Skin of body (tissue), 3 donors: ENCODE measurements around the gene IGFL4. TPM values are rescaled to one million over a fixed set of nuclear protein-coding genes. Genes with fewer than 3 reads are reported as not detected.
A peak's percentile ranks its signal among the peaks of the same experiment; 100 is the strongest.

Experiments used
- DNase-seq: peaks from one replicate; lab custom pipeline; 2025; lab: John Stamatoyannopoulos, UW
- small RNA-seq: library from RNA; depleted of rRNA; stranded (forward); fragments of <200 nt; gene quantifications from one replicate; pipeline ENCODE3, GENCODE V24; 2014; ENCODE audit warnings: low replicate concordance
- total RNA-seq: library from RNA; depleted of rRNA; stranded (reverse); fragments of >200 nt; gene quantifications from one replicate; pipeline ENCODE4 v1.2.3, GENCODE V29; 2014

The IGFL4 gene
- total RNA-seq, 1 donor from 2014 or later = 4.7 TPM

GRCh38 chr19:45994998-45995714, 45.6 kb downstream of the IGFL4 start, which contains the start of gene CCDC61:
Gene CCDC61, plus strand, starts transcription at chr19:45995467. Its CDS starts 7,552 bp downstream, at chr19:46003019.
- peak; percentile 100 for DNase-seq

- no peak for DNase-seq
Measured at GRCh38 chr19:45994456-45994997, 46.3 kb downstream of the IGFL4 start.

- DNase-seq = no peak
Measured at GRCh38 chr19:45990113-45990728, 50.6 kb downstream of the IGFL4 start.

Small RNA genes lying within 50 kb of the gene (small RNA-seq; reads per million reads assigned to genes)
- gene MIR769 = 156 reads per million, percentile 97 among the genes with 10 or more reads in this experiment

Other genes with a start within 250 kb of the IGFL4 start
- gene DMWD, start 248.2 kb downstream of the IGFL4 start, total RNA-seq = 21.2 TPM
- not detected for gene RSPH6A, start 225.7 kb downstream of the IGFL4 start, total RNA-seq
- 31.9 TPM for gene SYMPK, start 177.9 kb downstream of the IGFL4 start, total RNA-seq
- not detected for gene FOXA3, start 176.7 kb downstream of the IGFL4 start, total RNA-seq
- 14.5 TPM for gene IRF2BP1, start 154.9 kb downstream of the IGFL4 start, total RNA-seq
- 1.1 TPM for gene MYPOP, start 138.4 kb downstream of the IGFL4 start, total RNA-seq
- not detected for gene NANOS2, start 126.2 kb downstream of the IGFL4 start, total RNA-seq
- 0.59 TPM for gene NOVA2, start 67.1 kb downstream of the IGFL4 start, total RNA-seq
- gene CCDC61, start 45.5 kb downstream of the IGFL4 start, total RNA-seq = 6.1 TPM
- gene PGLYRP1, start 17.9 kb downstream of the IGFL4 start, total RNA-seq = 5.3 TPM
- 5.9 TPM for gene IGFL3, start 83.7 kb upstream of the IGFL4 start, total RNA-seq
- 19.9 TPM for gene IGFL2, start 107.2 kb upstream of the IGFL4 start, total RNA-seq
- gene IGFL1, start 188.7 kb upstream of the IGFL4 start, total RNA-seq = 0.69 TPM